Stimulated activated CD8-positive, alpha-beta memory T cell treated with anti-CD3 and anti-CD28 coated beads, Interleukin-2, amount 100 ng/mL, for 1 hour (primary cell): ENCODE results near the gene LRRC70.
"Not testable (repeated sequence)": the region's sequence is repeated elsewhere in the genome, so short reads cannot be mapped to it uniquely, and the experiment has no call there.

Experiments used
- DNase-seq, 2 donors: peaks; one replicate each; pipeline ENCODE4 v3.0.0-alpha.2; 2020; ENCODE audit warnings: low read depth in 2 of 2

Gene LRRC70

DNA sequence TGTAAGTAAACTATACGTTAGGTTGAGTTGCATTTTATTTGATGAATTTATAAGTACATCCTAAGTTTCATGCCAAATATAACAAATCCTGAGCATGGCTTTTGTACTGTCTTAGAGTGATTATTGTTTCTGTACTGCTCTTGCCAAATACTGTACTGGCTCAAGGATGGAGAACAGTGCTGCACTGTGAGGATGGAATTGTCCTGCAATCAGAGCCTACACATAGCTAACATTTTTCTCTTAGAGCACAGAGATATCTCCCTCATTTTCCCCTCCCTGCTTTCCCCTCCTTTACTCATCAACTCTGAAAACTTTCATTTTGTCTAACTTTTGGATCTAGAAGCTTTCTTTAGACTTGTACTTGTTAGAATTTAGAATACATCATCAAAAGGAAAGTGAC, 28.3 kb downstream of the LRRC70 start:
- no peak for DNase-seq

DNA sequence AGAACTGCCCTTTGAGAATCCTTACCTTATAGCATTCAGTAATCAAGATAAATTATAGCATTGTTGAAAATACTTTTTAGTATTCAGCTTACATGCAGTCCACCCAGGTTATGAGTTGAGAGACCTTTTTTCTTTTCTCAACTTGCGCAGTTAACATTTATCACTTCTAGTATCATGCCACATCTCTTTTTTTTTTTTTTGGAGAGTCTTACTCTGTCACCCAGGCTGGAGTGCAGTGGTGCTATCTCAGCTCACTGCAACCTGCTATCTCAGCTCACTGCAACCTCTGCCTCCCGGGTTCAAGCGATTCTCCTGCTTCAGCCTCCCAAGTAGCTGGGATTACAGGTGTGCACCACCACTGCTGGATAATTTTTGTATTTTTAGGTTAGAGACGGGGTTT, 29.0 kb downstream of the LRRC70 start:
- DNase-seq: no peak

DNA sequence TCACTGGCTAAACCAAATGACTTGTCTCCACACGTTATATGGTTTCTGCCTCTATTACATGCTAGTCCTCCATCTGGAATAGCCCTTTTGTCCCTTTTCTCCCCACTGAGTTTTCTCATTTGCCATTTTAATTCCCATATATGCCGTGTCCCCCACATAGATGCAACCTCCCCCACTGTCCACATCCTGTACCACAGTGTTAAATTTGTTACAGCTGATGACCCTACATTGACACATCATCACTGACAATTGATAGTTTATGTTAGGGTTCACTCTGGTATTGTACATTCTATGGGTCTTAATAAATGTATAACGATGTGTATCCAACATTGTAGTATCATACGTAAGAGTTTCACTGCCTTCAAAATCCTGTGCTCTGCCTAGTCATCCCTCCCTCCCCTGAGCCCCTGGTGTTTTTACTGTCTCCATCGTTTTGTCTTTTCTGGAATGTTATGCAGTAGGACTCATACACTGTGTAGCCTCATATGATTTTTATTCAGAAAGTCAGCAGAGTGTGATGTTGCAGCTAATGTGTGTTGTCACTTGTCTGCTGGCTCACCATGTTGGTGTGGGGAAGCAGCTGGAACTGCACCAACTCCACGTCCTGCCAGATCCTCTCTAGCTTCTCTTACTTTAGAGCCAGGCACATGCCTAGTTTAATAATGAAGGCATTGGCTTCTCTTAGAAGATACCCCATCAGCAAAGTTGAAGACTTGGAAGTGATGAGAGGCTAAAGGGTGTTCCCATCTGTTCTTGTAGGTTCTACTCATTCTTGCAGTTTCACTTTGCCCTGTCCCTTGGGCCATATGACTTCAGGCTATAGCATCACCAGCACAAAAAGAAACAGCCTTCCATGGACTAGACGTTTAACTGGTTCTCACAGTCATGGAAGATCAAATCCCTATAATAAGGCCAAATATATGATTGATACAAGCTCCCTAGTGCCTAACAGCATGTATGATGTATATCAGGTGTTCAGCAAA, 30.2 kb downstream of the LRRC70 start:
- no peak for DNase-seq

DNA sequence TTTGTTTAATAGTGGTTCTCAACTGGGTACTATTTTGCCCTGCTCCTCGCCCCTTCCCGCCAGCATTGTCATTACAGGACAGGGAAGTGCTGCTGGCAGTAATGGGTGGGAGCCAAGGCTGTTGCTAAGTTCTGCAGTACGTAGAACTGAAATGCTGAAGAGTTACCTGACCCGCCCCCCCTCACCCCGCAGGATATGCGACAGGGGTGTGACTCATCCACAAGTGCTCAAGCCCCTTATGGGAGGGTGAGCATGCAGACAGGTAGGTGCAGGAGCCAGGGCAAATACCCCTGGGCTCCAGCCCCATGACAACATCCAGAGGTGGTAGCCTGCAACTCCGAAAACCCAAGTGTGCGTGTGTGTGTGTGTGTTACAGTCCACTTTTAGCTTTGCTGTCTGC, 35.7 kb downstream of the LRRC70 start:
- no peak for DNase-seq

DNA sequence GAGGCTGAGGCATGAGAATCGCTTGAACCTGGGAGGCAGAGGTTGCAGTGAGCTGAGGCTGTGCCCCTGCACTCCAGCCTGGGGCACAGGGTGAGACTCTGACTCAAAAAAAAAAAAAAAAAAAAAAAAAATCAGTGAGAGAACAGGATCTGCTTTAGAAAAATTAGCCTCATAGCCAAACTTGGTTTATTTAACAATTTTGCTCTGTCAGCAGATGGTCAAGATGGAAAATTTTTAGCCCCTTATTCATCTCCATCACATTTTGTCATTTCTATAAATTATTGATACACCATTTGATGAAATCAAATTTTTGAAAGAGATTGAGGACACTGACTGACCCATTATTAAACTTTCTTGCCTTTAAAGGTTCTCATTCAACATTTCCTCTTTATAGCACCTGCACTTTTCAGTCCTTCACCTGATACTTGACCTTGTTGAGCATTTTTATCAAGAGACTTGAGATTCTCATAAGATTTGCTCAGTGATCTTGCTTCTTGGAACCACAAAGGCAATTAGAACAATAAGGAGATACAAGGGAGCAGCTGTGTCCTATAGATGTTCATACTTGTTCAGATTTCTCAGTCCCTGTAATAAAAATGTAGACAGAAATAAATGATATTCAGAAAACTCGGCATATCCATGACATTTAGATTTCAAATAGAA, 38.1 kb downstream of the LRRC70 start:
- no peak for DNase-seq

DNA sequence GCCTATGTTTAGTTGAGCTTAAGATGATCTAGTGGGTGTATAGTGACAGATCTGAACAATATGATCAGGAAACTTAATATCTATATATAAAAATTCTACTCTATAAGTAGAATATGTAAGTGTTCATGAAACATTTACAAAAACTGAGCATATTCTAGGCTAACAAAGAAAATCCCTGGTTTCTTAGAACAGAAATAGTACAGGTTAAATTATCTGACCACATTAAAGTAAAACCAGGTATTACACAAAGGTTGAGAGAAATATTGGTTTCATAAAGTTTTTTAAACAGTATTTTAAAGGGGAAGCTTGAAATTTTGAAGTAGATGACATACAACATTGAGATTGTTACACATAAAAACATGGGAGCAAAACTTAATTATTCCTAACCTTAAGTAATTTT, 39.3 kb downstream of the LRRC70 start:
- DNase-seq: no peak

DNA sequence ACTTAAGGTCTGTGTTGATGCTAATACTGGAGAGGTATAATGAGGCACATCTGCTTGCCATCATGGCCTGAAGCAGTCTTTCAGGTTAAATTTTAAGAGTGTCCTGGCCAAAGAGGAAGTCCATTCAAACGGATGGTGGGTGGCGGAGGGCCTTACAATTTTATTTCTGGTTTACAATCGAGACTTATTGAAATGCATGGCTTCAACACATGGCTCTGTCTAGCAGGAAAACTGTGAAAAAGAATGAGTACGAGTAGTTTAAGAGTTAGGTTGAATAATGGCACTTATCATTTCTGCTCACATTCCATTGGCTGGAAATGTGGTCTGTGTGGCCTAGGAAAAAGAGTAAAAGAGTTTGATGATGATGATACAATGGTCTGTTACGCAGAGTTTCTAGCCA, 42.1 kb downstream of the LRRC70 start:
- no peak for DNase-seq

DNA sequence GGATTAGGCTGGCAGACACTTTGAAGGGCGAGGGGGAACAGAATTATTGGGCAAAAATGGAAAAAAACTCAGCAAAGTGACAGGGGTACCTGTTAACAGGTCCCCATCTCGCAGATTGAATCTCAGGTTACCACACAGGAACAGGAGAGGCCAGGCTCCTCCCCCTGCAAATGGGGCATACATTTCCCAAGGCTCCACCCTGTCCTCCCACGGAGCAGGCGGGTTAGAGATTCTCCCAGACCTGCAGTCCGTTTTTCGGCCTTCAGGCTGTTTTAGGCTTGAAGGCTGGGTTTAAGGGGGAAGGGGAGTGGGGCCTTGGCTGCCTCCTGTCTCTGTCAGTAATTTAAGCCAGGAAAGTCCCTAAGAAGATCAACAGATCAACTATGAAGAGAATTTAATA, 42.7 kb downstream of the LRRC70 start:
- no peak for DNase-seq

DNA sequence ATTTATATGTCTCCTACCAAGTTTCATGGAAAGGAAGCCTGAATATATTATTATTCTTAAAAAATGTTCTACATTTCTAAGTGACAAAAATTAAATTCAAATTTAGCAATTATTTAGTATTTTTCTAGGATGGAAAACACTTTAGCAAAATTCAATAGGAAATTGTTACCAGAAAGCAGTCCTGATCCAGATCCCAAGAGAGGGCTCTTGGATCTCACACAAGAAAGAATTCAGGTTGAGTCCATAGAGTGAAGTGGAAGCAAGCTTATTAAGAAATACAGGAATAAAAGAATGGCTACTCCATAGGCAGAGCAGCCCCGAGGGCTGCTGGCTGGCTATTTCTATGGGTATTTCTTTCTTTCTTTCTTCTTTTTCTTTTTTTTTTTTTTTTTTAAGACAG, 44.7 kb downstream of the LRRC70 start:
- DNase-seq: no peak

DNA sequence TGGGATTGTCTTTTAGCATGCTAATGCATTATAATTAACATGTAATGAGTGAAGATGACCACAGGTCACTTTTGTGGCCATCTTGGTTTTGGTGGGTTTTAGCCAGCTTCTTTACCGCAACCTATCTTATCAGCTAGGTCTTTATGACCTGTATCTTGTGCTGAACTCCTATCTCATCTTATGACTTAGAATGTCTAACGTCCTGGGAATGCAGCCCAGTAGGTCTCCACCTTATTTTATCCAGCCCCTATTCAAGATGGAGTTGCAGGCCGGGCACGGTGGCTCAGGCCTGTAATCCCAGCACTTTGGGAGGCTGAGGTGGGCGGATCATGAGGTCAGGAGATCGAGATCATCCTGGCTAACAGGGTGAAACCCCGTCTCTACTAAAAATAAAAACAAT, 45.8 kb downstream of the LRRC70 start:
- DNase-seq: not testable (repeated sequence)

DNA sequence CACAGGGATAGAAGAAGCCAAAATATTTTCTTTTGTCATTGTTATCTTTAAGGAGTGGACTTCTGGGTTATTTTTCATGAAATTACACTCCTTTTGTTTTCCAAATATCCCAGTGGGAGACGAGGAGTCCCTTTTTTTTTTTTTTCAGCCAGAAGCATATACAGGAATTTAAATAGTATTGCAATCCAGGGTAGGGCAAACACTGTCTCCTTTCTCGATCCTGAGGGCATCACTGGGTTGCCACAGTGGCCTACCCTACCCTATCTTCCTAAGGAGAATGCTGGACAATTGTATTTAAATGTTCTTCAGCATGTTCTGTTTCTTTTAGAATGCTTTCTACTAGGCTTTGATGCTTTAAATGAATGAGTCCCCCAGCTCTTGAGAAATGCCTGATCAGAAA, 47.9 kb downstream of the LRRC70 start:
- no peak for DNase-seq

DNA sequence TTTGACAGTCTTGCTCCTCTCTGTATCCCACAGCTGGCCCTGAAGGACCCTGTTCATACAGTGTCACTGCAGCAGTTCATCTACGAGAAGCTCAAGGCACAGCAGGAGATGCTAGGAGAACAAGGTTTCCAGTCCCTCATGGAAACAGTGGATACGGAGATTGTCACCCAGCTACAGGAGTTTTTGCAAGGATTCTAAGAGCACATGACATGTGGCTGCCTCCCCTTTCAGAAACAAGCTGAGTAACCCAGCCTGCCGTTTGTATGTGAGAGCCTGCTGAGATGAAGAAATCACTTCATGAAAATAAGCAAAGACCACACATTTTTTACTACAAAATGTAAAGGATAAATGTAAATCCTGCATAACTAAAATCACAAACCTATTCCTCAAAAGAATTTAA, 48.5 kb downstream of the LRRC70 start:
- no peak for DNase-seq

DNA sequence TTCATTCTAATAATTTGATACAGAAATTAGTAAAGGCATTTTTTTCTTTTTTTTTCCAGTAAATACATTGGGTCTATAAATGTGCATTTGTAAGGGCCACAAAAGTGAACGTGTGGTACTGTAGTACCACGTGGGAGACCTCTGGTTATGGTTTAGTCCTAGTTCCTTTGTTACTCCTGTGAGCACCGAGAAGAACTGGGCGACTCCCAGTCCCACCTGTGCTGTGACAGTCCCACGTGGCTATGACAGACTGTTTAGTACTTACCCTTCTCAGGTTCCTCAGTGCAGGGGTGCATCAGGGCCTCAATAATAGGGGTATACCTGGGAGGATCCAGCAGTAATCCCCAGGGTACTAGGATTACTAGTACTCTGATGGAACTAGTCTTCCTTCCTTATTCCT, 49.3 kb downstream of the LRRC70 start:
- DNase-seq: no peak
